LHCN-M2 (cell line): Measurements from ENCODE around the gene SCGB2B2. TPM values are rescaled to one million over a fixed set of nuclear protein-coding genes. Genes with fewer than 3 reads are reported as not detected.

ENCODE experiments used
- total RNA-seq: library from RNA; depleted of rRNA; stranded (reverse); fragments of >200 nt; gene quantifications from 2 replicates; pipeline ENCODE4 v1.2.3, GENCODE V29; 2014; rRNA removed

The SCGB2B2 gene
- total RNA-seq, 1 experiment from 2014 or later = not detected

Other genes with a start within 250 kb of the SCGB2B2 start
- 118 and 123 TPM in 2 replicates for gene UBA2, start 248.8 kb downstream of the SCGB2B2 start, total RNA-seq
- 18.8 and 24.3 TPM in 2 replicates for gene WTIP, start 195.4 kb downstream of the SCGB2B2 start, total RNA-seq
- gene ZNF302, start 519 bp upstream of the SCGB2B2 start, total RNA-seq = 21.2 and 27.5 TPM in 2 replicates
- 26.7 and 28.4 TPM in 2 replicates for gene ZNF181, start 57.1 kb upstream of the SCGB2B2 start, total RNA-seq
- gene ZNF599, start 96.1 kb upstream of the SCGB2B2 start, total RNA-seq = 11.9 and 12.2 TPM in 2 replicates
- 2.3 and 4.0 TPM in 2 replicates for gene ZNF30, start 249.7 kb upstream of the SCGB2B2 start, total RNA-seq